RWPE2 (cell line): Measurements from ENCODE around the gene TSKS.

Experiments used
- ATAC-seq: fragments of 200-7000 bp; cut with Tn5 transposase; 3 replicates; pipeline ENCODE4 v1.9.1; 2021; ENCODE audit warnings: low read depth
- DNase-seq: peaks from one replicate; pipeline ENCODE4 v3.0.0-alpha.2; 2020; ENCODE audit warnings: low spot score
- H3K27ac ChIP-seq: fragments of 450-650 bp; 2 replicates; pipeline ENCODE4 v1.5.1; 2017; ENCODE audit warnings: mild to moderate bottlenecking; ENCODE audit not compliant: poor library complexity, severe bottlenecking
- H3K27me3 ChIP-seq: fragments of 250-450 bp; sonication (Bioruptor Pico); 2 replicates; pipeline ENCODE4 v1.5.1; 2021; ENCODE audit warnings: mild to moderate bottlenecking, moderate library complexity; ENCODE audit not compliant: insufficient read depth, poor library complexity, severe bottlenecking
- H3K36me3 ChIP-seq: fragments of 250-450 bp; sonication (Bioruptor Pico); 2 replicates; pipeline ENCODE4 v1.5.1; 2020; ENCODE audit warnings: low read depth, mild to moderate bottlenecking, moderate library complexity
- H3K4me1 ChIP-seq: fragments of 250-450 bp; sonication (Bioruptor Pico); 2 replicates; pipeline ENCODE4 v1.5.1; 2021; ENCODE audit warnings: mild to moderate bottlenecking, moderate library complexity; ENCODE audit not compliant: insufficient read depth, poor library complexity, severe bottlenecking
- H3K4me3 ChIP-seq: fragments of 250-450 bp; sonication (Bioruptor Pico); 2 replicates; pipeline ENCODE4 v1.5.1; 2021; ENCODE audit warnings: mild to moderate bottlenecking, moderate library complexity; ENCODE audit not compliant: severe bottlenecking
- H3K9me3 ChIP-seq: fragments of 250-450 bp; sonication (Bioruptor Pico); 2 replicates; pipeline ENCODE4 v1.5.1; 2021; ENCODE audit warnings: mild to moderate bottlenecking, moderate library complexity; ENCODE audit not compliant: severe bottlenecking
- TF ChIP-seq, protein P1 (sequence below): fragments of 450-650 bp; IDR thresholded peaks from one replicate; pipeline ENCODE4 v1.5.1; 2017; ENCODE audit warnings: mild to moderate bottlenecking, moderate library complexity; ENCODE audit not compliant: poor library complexity, severe bottlenecking

Gene TSKS

GRCh38 chr19:49741210-49741844 lies 21.8 kb downstream of the TSKS start:
- no peaks in the 10 kb centered on the region for H3K4me1 ChIP-seq
- no peaks in the 10 kb centered on the region for H3K9me3 ChIP-seq
- no peaks in the 10 kb centered on the region for H3K36me3 ChIP-seq
- no peak overlapping the region for H3K27ac ChIP-seq
- DNase-seq: no peak
- no peak for ATAC-seq
- TF ChIP-seq, protein P1, sequence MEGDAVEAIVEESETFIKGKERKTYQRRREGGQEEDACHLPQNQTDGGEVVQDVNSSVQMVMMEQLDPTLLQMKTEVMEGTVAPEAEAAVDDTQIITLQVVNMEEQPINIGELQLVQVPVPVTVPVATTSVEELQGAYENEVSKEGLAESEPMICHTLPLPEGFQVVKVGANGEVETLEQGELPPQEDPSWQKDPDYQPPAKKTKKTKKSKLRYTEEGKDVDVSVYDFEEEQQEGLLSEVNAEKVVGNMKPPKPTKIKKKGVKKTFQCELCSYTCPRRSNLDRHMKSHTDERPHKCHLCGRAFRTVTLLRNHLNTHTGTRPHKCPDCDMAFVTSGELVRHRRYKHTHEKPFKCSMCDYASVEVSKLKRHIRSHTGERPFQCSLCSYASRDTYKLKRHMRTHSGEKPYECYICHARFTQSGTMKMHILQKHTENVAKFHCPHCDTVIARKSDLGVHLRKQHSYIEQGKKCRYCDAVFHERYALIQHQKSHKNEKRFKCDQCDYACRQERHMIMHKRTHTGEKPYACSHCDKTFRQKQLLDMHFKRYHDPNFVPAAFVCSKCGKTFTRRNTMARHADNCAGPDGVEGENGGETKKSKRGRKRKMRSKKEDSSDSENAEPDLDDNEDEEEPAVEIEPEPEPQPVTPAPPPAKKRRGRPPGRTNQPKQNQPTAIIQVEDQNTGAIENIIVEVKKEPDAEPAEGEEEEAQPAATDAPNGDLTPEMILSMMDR: no peak
- H3K4me3 ChIP-seq: no peak overlapping the region
- H3K27me3 ChIP-seq: no peaks in the 10 kb centered on the region

- Histone ChIP-seq H3K9me3 (no peaks in the 10 kb centered on the region), H3K36me3 (no peaks in the 10 kb centered on the region), H3K4me1 (no peaks in the 10 kb centered on the region), H3K27me3 (no peaks in the 10 kb centered on the region), H3K27ac (no peak overlapping the region), H3K4me3 (no peak overlapping the region)
- TF ChIP-seq, protein P1: no peak
- ATAC-seq (no peak), DNase-seq (no peak)
Observed at GRCh38 chr19:49739933-49740332, 23.2 kb downstream of the TSKS start.

DNA sequence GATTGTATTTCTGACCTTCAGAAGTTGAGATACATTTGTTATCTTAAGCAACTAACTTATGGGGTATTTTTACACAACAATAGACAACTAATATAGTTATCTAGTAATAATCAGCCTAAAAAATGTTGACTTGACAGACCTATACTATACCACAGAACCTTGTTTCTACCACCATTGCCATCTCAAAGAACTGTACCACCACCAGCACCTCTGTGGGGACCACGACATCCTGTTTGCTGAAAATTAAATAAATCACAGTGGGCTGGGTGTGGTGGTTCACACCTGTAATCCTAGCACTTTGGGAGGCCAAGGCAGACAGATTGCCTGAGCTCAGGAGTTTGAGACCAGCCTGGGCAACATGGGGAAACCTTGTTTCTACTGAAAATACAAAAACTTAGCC lies 24.0 kb downstream of the TSKS start:
- Histone ChIP-seq H3K4me3 (no peak overlapping the region), H3K9me3 (no peaks in the 10 kb centered on the region), H3K27ac (no peak overlapping the region), H3K36me3 (no peaks in the 10 kb centered on the region), H3K4me1 (no peaks in the 10 kb centered on the region), H3K27me3 (no peaks in the 10 kb centered on the region)
- ATAC-seq (no peak), DNase-seq (no peak)
- TF ChIP-seq, protein P1: no peak

DNA sequence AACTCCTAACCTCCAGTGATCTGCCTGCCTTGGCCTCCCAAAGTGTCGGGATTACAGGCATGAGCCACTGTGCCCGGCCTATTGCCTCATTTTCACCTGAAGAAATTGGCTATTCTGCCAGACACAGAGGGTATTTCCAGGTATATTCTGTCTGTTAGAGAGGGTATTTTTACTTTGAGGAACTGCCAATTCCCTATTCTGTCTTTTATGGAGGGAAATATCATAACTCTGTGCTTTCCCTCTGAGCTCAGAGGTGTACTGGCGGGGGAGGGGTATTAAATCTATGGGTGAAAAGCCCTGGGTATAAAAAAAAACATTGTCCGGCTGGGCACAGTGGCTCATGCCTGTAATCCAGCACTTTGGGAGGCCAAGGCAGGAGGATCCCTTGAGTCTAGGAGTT lies 24.8 kb downstream of the TSKS start:
- DNase-seq (no peak), ATAC-seq (no peak)
- H3K4me3 ChIP-seq: no peak overlapping the region
- no peaks in the 10 kb centered on the region for H3K27me3 ChIP-seq
- H3K36me3 ChIP-seq: no peaks in the 10 kb centered on the region
- no peak overlapping the region for H3K27ac ChIP-seq
- no peaks in the 10 kb centered on the region for H3K4me1 ChIP-seq
- TF ChIP-seq, protein P1: no peak
- no peaks in the 10 kb centered on the region for H3K9me3 ChIP-seq

GRCh38 chr19:49730166-49730565 lies 32.9 kb downstream of the TSKS start:
- ATAC-seq (no peak), DNase-seq (no peak)
- H3K27ac ChIP-seq: no peak overlapping the region
- H3K4me3 ChIP-seq: no peak overlapping the region
- H3K9me3 ChIP-seq: no peaks in the 10 kb centered on the region
- no peaks in the 10 kb centered on the region for H3K36me3 ChIP-seq
- no peaks in the 10 kb centered on the region for H3K27me3 ChIP-seq
- TF ChIP-seq, protein P1: no peak
- no peaks in the 10 kb centered on the region for H3K4me1 ChIP-seq
